OCI-LY3 (cell line): ENCODE data around the gene HMX3.

ENCODE experiments used
- H2AFZ ChIP-seq: fragments of 200-600, 300-600 bp; shearing (Covaris generic); 2 replicates; pipeline ENCODE4 v1.6.0; 2014; ENCODE audit warnings: antibody characterized with exemption, low read depth, low read length
- H3K27ac ChIP-seq: fragments of 200-600, 300-600 bp; sonication (generic); 2 replicates; pipeline ENCODE4 v1.5.1; 2014; ENCODE audit warnings: mild to moderate bottlenecking, low read length, moderate library complexity, mixed read lengths
- H3K27me3 ChIP-seq: fragments of 200-600, 300-600 bp; sonication (generic); 2 replicates; pipeline ENCODE4 v1.6.1; 2014; ENCODE audit warnings: low read depth, low read length, mixed read lengths
- H3K36me3 ChIP-seq: fragments of 200-600, 300-600 bp; sonication (generic); replicated peaks from 2 replicates; pipeline ENCODE3; 2014; ENCODE audit warnings: low read depth, low read length, mixed read lengths
- H3K4me1 ChIP-seq: fragments of 300-600, 200-600 bp; sonication (generic); 2 replicates; pipeline ENCODE4 v1.6.1; 2014; ENCODE audit warnings: low read length, mixed read lengths
- H3K4me2 ChIP-seq: fragments of 200-600, 300-600 bp; sonication (generic); 2 replicates; pipeline ENCODE4 v1.6.1; 2014; ENCODE audit warnings: low read length, mixed read lengths
- H3K4me3 ChIP-seq: fragments of 300-600, 200-600 bp; sonication (generic); 2 replicates; pipeline ENCODE4 v1.5.1; 2014; ENCODE audit warnings: antibody characterized with exemption, mild to moderate bottlenecking, low read length, moderate library complexity
- H3K79me2 ChIP-seq: fragments of 300-600, 200-600 bp; shearing (Covaris generic); 2 replicates; pipeline ENCODE4 v1.6.1; 2014; ENCODE audit warnings: mild to moderate bottlenecking, low read length, mixed read lengths
- H3K9ac ChIP-seq: fragments of 300-600, 200-600 bp; shearing (Covaris generic); 2 replicates; pipeline ENCODE4 v1.6.0; 2014; ENCODE audit warnings: mild to moderate bottlenecking, low read length, moderate library complexity
- H3K9me3 ChIP-seq: fragments of 200-600, 300-600 bp; shearing (Covaris generic); 2 replicates; pipeline ENCODE4 v1.6.1; 2014; ENCODE audit warnings: low read length, mixed read lengths; ENCODE audit not compliant: insufficient read depth
- H4K20me1 ChIP-seq: fragments of 200-600, 300-600 bp; sonication (generic); 2 replicates; pipeline ENCODE4 v1.6.1; 2016; ENCODE audit warnings: low read length, mixed read lengths; ENCODE audit not compliant: insufficient read depth
- EZH2phosphoT487 ChIP-seq: fragments of 200-600 bp; shearing (Covaris generic); IDR thresholded peaks from 2 replicates; pipeline ENCODE4 v1.6.1; 2018; ENCODE audit warnings: antibody characterized with exemption, mixed run types, low read depth
- TF ChIP-seq, protein P1 (sequence below): fragments of 200-600, 300-600 bp; sonication (generic); IDR thresholded peaks from 2 replicates; pipeline ENCODE4 v1.5.1; 2014; ENCODE audit warnings: antibody characterized with exemption, low read length, low read depth

HMX3 gene

DNA sequence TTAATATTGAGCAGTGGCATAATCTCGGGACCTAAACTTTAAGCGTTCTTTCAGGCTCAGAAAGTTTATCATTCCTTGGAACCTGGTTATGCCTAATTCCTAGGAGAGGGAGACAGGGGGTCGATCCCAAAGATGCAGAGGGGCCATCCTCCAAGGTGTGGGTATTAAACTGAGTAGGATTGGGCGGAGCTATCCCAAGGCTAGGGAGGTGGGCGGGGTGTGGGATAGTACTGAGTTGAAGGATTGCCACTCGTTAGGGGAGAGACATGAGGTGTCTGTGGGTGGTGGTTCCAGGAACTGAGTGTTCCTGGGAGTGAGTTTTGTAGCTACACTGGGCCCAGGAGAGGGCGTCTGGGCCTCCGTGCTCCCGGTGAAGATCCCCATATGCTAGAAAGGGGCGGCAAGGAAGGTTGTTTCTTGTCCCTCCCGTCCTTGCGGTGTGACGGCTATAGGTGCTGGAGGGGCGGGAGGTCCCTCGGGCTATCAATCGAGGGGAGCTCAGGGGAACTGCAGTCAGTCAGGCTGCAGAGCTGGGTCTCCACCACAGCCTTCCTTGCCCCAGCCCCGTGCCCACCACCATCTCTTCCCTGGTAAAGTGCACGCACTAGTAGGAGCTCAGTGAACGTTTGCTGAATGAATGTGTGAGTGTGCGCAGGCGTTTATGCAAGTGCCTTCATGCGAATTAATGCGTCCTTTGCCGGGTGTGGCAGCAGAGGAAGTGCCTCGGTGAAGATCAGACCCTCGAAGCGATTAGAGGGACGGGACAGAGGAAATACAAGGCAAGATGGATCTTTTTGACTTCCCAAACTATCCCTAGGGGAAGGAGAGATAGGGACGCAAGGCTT, 9.1 kb downstream of the HMX3 start:
- no peaks in the 10 kb centered on the region for H3K4me1 ChIP-seq
- TF ChIP-seq, protein P1, sequence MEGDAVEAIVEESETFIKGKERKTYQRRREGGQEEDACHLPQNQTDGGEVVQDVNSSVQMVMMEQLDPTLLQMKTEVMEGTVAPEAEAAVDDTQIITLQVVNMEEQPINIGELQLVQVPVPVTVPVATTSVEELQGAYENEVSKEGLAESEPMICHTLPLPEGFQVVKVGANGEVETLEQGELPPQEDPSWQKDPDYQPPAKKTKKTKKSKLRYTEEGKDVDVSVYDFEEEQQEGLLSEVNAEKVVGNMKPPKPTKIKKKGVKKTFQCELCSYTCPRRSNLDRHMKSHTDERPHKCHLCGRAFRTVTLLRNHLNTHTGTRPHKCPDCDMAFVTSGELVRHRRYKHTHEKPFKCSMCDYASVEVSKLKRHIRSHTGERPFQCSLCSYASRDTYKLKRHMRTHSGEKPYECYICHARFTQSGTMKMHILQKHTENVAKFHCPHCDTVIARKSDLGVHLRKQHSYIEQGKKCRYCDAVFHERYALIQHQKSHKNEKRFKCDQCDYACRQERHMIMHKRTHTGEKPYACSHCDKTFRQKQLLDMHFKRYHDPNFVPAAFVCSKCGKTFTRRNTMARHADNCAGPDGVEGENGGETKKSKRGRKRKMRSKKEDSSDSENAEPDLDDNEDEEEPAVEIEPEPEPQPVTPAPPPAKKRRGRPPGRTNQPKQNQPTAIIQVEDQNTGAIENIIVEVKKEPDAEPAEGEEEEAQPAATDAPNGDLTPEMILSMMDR: no peak
- TF ChIP-seq EZH2phosphoT487: no peak
- no peaks in the 10 kb centered on the region for H3K9me3 ChIP-seq
- H3K27me3 ChIP-seq: no peaks in the 10 kb centered on the region
- H3K4me2 ChIP-seq: no peak overlapping the region
- no peak overlapping the region; the same call in 1 of the 2 replicates for H2AFZ ChIP-seq
- no peaks in the 10 kb centered on the region for H3K36me3 ChIP-seq
- H4K20me1 ChIP-seq: no peaks in the 10 kb centered on the region
- no peak overlapping the region for H3K4me3 ChIP-seq
- no peaks in the 10 kb centered on the region for H3K79me2 ChIP-seq
- no peak overlapping the region for H3K9ac ChIP-seq
- H3K27ac ChIP-seq: no peak overlapping the region

DNA sequence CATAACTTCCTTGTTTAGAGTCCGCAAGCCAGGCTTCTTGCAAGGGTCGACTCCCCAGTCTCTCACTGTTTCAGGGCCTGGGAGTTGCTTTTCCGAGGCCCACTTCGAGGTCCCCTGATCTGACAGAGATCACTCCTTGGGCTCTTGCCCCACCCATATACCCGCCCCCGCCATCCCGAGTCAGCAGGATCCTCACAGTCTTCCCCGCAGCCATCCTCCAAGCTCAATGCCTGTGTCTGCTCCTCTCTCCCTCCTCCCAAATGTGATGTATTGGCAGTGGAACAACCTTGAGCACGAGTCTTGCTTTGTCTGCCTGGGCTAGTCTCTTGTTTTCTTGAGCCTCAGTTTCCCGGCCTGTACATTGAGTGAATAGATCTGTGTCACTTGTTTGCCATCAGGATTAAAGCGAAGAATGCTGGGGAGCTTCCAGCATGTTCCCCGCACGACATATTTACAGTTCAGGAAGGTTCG, 9.8 kb downstream of the HMX3 start:
- Histone ChIP-seq H3K9me3 (no peaks in the 10 kb centered on the region), H3K27ac (no peak overlapping the region), H3K27me3 (no peaks in the 10 kb centered on the region), H4K20me1 (no peaks in the 10 kb centered on the region), H3K36me3 (no peaks in the 10 kb centered on the region), H3K4me1 (no peaks in the 10 kb centered on the region), H2AFZ (no peak overlapping the region), H3K9ac (no peak overlapping the region), H3K4me2 (no peak overlapping the region), H3K4me3 (no peak overlapping the region), H3K79me2 (no peaks in the 10 kb centered on the region)
- TF ChIP-seq, protein P1: no peak
- no peak for TF ChIP-seq EZH2phosphoT487

DNA sequence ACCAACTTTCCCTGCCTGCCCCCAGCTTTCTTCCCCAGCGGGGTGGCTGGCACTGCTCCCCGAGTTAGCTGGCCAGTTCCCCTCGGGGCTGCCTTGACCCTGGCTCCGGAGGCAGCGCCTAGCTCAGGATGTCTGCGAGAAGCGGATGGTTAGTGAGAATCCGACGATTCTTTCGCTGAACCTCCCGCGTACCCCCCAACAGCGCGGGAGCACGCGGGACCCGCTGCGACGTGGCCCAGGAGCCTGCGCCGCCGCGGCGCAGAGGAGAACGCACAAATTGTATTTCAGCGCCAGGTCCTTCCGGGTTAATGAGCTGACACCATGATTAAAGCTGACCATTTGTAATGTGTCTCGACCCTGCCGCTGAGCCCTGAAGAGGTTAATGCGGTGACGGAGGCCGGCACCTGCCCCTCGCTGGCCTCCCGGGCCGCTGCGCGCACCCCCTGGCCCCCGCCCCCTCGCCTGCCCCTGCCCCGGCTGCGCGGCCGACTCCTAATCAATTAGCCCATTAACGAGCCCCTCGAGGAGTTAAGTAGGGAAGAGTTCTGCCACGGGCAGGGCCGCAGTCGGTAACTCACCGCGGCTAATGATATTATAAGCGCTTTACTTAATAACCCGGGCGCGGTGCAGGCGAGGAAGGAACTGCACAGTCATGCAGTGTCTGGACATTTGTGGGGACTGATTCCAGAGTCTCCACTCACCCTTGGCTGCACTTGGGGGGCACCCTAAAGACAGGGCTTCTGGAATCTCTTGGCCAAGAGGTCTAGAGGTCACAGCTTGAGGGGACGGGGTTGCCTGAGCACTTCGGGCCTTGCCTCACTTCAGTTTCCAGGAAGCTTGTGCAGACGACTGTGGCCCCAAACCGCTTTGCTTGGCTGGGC, 10.5 kb downstream of the HMX3 start:
- Histone ChIP-seq H3K27ac (no peak overlapping the region), H3K9me3 (no peaks in the 10 kb centered on the region), H3K9ac (no peak overlapping the region), H4K20me1 (no peaks in the 10 kb centered on the region), H3K4me1 (no peaks in the 10 kb centered on the region), H3K4me2 (no peak overlapping the region), H2AFZ (no peak overlapping the region), H3K36me3 (no peaks in the 10 kb centered on the region), H3K79me2 (no peaks in the 10 kb centered on the region), H3K27me3 (no peaks in the 10 kb centered on the region), H3K4me3 (no peak overlapping the region)
- no peak for TF ChIP-seq EZH2phosphoT487
- TF ChIP-seq, protein P1: no peak
